ENCODE measurements around the gene PAX4. TPM values are rescaled to one million over a fixed set of nuclear protein-coding genes. Genes with fewer than 3 reads are reported as not detected.

PAX4 gene
- total and polyA plus RNA-seq, 9 of the 15 experiments (the other 6 are each of a cell fraction or from before 2014, with no cell fraction given), result not detected

DNA sequence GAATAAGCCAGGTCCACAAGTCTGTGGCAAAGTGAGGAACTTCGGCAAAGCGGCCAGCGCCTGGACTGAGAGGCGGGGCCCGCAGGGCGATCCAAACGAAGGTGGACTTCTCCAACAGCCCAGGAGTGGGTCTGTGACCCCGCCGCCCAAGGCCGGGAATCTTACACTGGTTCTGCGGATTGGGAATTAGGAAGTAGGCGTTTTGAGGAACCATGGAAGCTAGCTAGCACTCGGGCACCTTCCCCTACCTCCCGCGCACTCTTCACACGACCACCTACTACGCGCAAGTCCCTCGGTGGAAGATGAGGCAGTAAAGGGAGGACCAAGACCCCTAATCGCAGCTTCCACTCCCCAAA lies 30.3 kb downstream of the PAX4 start:
- in situ Hi-C loops (cut with MboI), result no loop called here
- BruUV-seq (replicated peaks), result no TSS peak
- H3K4me1 ChIP-seq (replicated peaks in 1 of 2; ENCODE audit: control insufficient read depth in 2 of 2, insufficient read depth in 2 of 2, low read length in 2 of 2), result peaks cover 28 to 46% of the 10 kb centered on the region in 2 experiments; a peak in 4 of 5 replicates
- peaks cover 6% of the 10 kb centered on the region; the same call in 1 of the 2 replicates for H4K20me1 ChIP-seq (replicated peaks; ENCODE audit: control insufficient read depth, insufficient read depth, low read length)
- peaks cover 6% of the 10 kb centered on the region; the same call in 1 of the 2 replicates for H3K9me3 ChIP-seq (replicated peaks; ENCODE audit: control insufficient read depth, insufficient read depth, low read depth, low read length)
- ATAC-seq (no peak), DNase-seq (ENCODE audit: extremely low read depth in 1 of 4, low spot score in 3 of 4) (peak in 1 of 4 experiments; percentile 24), FAIRE-seq (no peak)
- WGBS (ENCODE audit: insufficient coverage, low coverage, missing lambda C conversion rate), result 68% methylated on average over 20 of the region's 20 CpGs
- H3K4me2 ChIP-seq (ENCODE audit: insufficient read depth, low read length), result peak overlapping the region; percentile 86
- H3K9me1 ChIP-seq (ENCODE audit: control insufficient read depth, insufficient read depth, low read length), result peaks cover 10% of the 10 kb centered on the region
- peak overlapping the region; percentile 63 for H3K27ac ChIP-seq (ENCODE audit: extremely low read depth, low read depth, low read length)
- H2AFZ ChIP-seq (ENCODE audit: low read depth, low read length), result peak overlapping the region; percentile 96
- peaks cover 36% of the 10 kb centered on the region for H3K36me3 ChIP-seq (ENCODE audit: control insufficient read depth, insufficient read depth, low read length)
- intact Hi-C loops (cut with micrococcal nuclease), result loop anchor here (5.0 kb wide), 1 partner anchor 65 kb away; the partner anchor contains the start of gene SND1
- H3K27me3 ChIP-seq (ENCODE audit: control insufficient read depth in 2 of 2, insufficient read depth in 2 of 2, low read length in 2 of 2), result no peaks in the 10 kb centered on the region
- H3K9ac ChIP-seq (ENCODE audit: insufficient read depth in 1 of 2, low read depth in 2 of 2, low read length in 2 of 2), result peak overlapping the region; percentile 71 to 94
- H3K4me3 ChIP-seq, result peak overlapping the region; percentile 89
- ChIA-PET CTCF (ENCODE audit: low intra/inter-chr PET ratio) (no interaction called here), POLR2A (interaction anchor here (0.9 kb wide), 1 partner anchor 158 kb away, joined by 3 read pairs; no protein-coding TSS in a partner anchor)
- H3K79me2 ChIP-seq (ENCODE audit: control insufficient read depth, insufficient read depth, low read length), result peaks cover 34% of the 10 kb centered on the region
- TF ChIP-seq, protein P1, sequence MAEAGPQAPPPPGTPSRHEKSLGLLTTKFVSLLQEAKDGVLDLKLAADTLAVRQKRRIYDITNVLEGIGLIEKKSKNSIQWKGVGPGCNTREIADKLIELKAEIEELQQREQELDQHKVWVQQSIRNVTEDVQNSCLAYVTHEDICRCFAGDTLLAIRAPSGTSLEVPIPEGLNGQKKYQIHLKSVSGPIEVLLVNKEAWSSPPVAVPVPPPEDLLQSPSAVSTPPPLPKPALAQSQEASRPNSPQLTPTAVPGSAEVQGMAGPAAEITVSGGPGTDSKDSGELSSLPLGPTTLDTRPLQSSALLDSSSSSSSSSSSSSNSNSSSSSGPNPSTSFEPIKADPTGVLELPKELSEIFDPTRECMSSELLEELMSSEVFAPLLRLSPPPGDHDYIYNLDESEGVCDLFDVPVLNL (CRISPR knock-in tag; IDR thresholded peaks at IDR 0.05; ENCODE audit: low read depth), result 0 out of 2 replicates have a peak, but pooled peaks have one; percentile 34
- TF ChIP-seq, protein P2, sequence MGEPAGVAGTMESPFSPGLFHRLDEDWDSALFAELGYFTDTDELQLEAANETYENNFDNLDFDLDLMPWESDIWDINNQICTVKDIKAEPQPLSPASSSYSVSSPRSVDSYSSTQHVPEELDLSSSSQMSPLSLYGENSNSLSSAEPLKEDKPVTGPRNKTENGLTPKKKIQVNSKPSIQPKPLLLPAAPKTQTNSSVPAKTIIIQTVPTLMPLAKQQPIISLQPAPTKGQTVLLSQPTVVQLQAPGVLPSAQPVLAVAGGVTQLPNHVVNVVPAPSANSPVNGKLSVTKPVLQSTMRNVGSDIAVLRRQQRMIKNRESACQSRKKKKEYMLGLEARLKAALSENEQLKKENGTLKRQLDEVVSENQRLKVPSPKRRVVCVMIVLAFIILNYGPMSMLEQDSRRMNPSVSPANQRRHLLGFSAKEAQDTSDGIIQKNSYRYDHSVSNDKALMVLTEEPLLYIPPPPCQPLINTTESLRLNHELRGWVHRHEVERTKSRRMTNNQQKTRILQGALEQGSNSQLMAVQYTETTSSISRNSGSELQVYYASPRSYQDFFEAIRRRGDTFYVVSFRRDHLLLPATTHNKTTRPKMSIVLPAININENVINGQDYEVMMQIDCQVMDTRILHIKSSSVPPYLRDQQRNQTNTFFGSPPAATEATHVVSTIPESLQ (CRISPR knock-in tag; IDR thresholded peaks at IDR 0.05), result 0 out of 2 replicates have a peak, but pooled peaks have one; percentile 28
- TF ChIP-seq, protein P3, sequence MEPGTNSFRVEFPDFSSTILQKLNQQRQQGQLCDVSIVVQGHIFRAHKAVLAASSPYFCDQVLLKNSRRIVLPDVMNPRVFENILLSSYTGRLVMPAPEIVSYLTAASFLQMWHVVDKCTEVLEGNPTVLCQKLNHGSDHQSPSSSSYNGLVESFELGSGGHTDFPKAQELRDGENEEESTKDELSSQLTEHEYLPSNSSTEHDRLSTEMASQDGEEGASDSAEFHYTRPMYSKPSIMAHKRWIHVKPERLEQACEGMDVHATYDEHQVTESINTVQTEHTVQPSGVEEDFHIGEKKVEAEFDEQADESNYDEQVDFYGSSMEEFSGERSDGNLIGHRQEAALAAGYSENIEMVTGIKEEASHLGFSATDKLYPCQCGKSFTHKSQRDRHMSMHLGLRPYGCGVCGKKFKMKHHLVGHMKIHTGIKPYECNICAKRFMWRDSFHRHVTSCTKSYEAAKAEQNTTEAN (CRISPR knock-in tag; IDR thresholded peaks at IDR 0.05), result 0 out of 2 replicates have a peak, but pooled peaks have one; percentile 46
- no peak for TF ChIP-seq RBM34 (IDR thresholded peaks at IDR 0.05; ENCODE audit: borderline replicate concordance, insufficient read depth, low read length)
- TF ChIP-seq HDGF (IDR thresholded peaks at IDR 0.05), result 0 out of 2 replicates have a peak, but pooled peaks have one; percentile 79
- no peak for TF ChIP-seq ARID2 (IDR thresholded peaks at IDR 0.05)
- no peak for TF ChIP-seq XRCC5 (IDR thresholded peaks at IDR 0.05; ENCODE audit: low read depth, low read length)
- TF ChIP-seq MBD1 (CRISPR knock-in tag; IDR thresholded peaks at IDR 0.05), result peak; percentile 91; the same call in 1 of the 2 replicates
- TF ChIP-seq PPARD (CRISPR knock-in tag; IDR thresholded peaks at IDR 0.05), result no peak
- TF ChIP-seq TCFL5 (CRISPR knock-in tag; conservative IDR thresholded peaks at IDR 0.05), result no peak
- no peak for TF ChIP-seq ZNF197 (CRISPR knock-in tag; IDR thresholded peaks at IDR 0.05; ENCODE audit: low read depth)
- TF ChIP-seq BCL6 (CRISPR knock-in tag; IDR thresholded peaks at IDR 0.05), result no peak
- TF ChIP-seq ZNF766 (CRISPR knock-in tag; conservative IDR thresholded peaks at IDR 0.05), result no peak
- 0 out of 2 replicates have a peak, but pooled peaks have one; percentile 12 for TF ChIP-seq ELF2 (CRISPR knock-in tag; IDR thresholded peaks at IDR 0.05)
- TF ChIP-seq SRSF3 (IDR thresholded peaks at IDR 0.05; ENCODE audit: insufficient read depth, low read length), result 0 out of 2 replicates have a peak, but pooled peaks have one; percentile 46
- TF ChIP-seq ERF (CRISPR knock-in tag; IDR thresholded peaks at IDR 0.05), result 0 out of 2 replicates have a peak, but pooled peaks have one; percentile 23
- TF ChIP-seq KDM4B (IDR thresholded peaks at IDR 0.05; ENCODE audit: borderline replicate concordance in 2 of 2, low read depth in 1 of 2), result no peak

Data from K562 (cell line).